ENCODE data around the gene CST11. TPM values are rescaled to one million over a fixed set of nuclear protein-coding genes. Genes with fewer than 3 reads are reported as not detected.

The CST11 gene
- total RNA-seq, 2 experiments from 2014 or later, result not detected

GRCh38 chr20:23455639-23456038 is 3.0 kb upstream of the CST11 start:
- ChIA-PET CTCF (no interaction called here), POLR2A (no interaction called here)

GRCh38 chr20:23454816-23455215 is 2.1 kb upstream of the CST11 start:
- ChIA-PET CTCF (no interaction called here), POLR2A (no interaction called here)

GRCh38 chr20:23453549-23454543 is 1.2 kb upstream of the CST11 start:
- POLR2A ChIA-PET, result no interaction called here
- CTCF ChIA-PET, result interaction anchor here (0.9 kb wide), 1 partner anchor 10 kb away, joined by 3 read pairs; no protein-coding TSS in a partner anchor

GRCh38 chr20:23451956-23452487 is 654 bp downstream of the CST11 start:
- POLR2A ChIA-PET, result no interaction called here
- CTCF ChIA-PET, result interaction anchor here (1.6 kb wide), 1 partner anchor 10 kb away, joined by 3 read pairs; no protein-coding TSS in a partner anchor

GRCh38 chr20:23450877-23451276 is 1.8 kb downstream of the CST11 start:
- POLR2A ChIA-PET, result no interaction called here
- CTCF ChIA-PET, result interaction anchor here (1.6 kb wide), 1 partner anchor 9 kb away, joined by 3 read pairs; no protein-coding TSS in a partner anchor

- ChIA-PET POLR2A (no interaction called here), CTCF (no interaction called here)
Measured at GRCh38 chr20:23449421-23449820, 3.3 kb downstream of the CST11 start.

GRCh38 chr20:23448167-23448566 is 4.5 kb downstream of the CST11 start:
- ChIA-PET CTCF (no interaction called here), POLR2A (no interaction called here)

- POLR2A ChIA-PET, result no interaction called here
- CTCF ChIA-PET, result interaction anchor here (0.6 to 1.3 kb wide), 3 partner anchors 10 to 80 kb away, joined by 3 read pairs; no protein-coding TSS in a partner anchor
Measured at GRCh38 chr20:23446505-23446904, 6.2 kb downstream of the CST11 start.

GRCh38 chr20:23445596-23446217 is 7.0 kb downstream of the CST11 start:
- CTCF ChIA-PET, result interaction anchor here (1.0 to 1.3 kb wide), 2 partner anchors 81 to 108 kb away, joined by 3 read pairs; no protein-coding TSS in a partner anchor

GRCh38 chr20:23444859-23445258 is 7.8 kb downstream of the CST11 start:
- CTCF ChIA-PET, result interaction anchor here (0.7 to 5.0 kb wide), 3 partner anchors 29 to 162 kb away, joined by 3 to 25 read pairs (median 3); partner anchors contain the start of gene CST9
- POLR2A ChIA-PET, result interaction anchor here (0.5 kb wide), 1 partner anchor 13 kb away, joined by 3 read pairs; no protein-coding TSS in a partner anchor

More at GRCh38 chr20:23445596-23446217, 7.0 kb downstream of the CST11 start:
- POLR2A ChIA-PET, result no interaction called here

GRCh38 chr20:23442436-23442835 is 10.2 kb downstream of the CST11 start:
- ChIA-PET CTCF (interaction anchor here (0.6 to 5.0 kb wide), 8 partner anchors 9 to 191 kb away, joined by 3 to 25 read pairs (median 3); partner anchors contain the start of gene CST9), POLR2A (no interaction called here)

GRCh38 chr20:23441850-23442313 is 10.8 kb downstream of the CST11 start:
- CTCF ChIA-PET, result interaction anchor here (0.6 to 5.0 kb wide), 8 partner anchors 9 to 192 kb away, joined by 3 to 25 read pairs (median 3); partner anchors contain the start of gene CST9
- POLR2A ChIA-PET, result no interaction called here

GRCh38 chr20:23440004-23440403 is 12.7 kb downstream of the CST11 start:
- POLR2A ChIA-PET, result no interaction called here
- CTCF ChIA-PET, result interaction anchor here (0.7 kb wide), 1 partner anchor 902 kb away, joined by 3 read pairs; no protein-coding TSS in a partner anchor

GRCh38 chr20:23438661-23439060 is 14.0 kb downstream of the CST11 start:
- CTCF ChIA-PET, result no interaction called here

GRCh38 chr20:23437126-23437899 is 15.4 kb downstream of the CST11 start:
- POLR2A ChIA-PET, result interaction anchor here (0.6 to 0.7 kb wide), 3 partner anchors 22 to 88 kb away, joined by 3 to 7 read pairs (median 4); no protein-coding TSS in a partner anchor

More at GRCh38 chr20:23438661-23439060, 14.0 kb downstream of the CST11 start:
- POLR2A ChIA-PET, result no interaction called here

GRCh38 chr20:23436681-23437080 is 16.0 kb downstream of the CST11 start:
- ChIA-PET POLR2A (interaction anchor here (0.6 to 0.7 kb wide), 3 partner anchors 23 to 89 kb away, joined by 3 to 7 read pairs (median 4); no protein-coding TSS in a partner anchor), CTCF (no interaction called here)

More at GRCh38 chr20:23437126-23437899, 15.4 kb downstream of the CST11 start:
- CTCF ChIA-PET, result no interaction called here

- POLR2A ChIA-PET, result interaction anchor here (0.6 kb wide), 1 partner anchor 393 kb away, joined by 3 read pairs; no protein-coding TSS in a partner anchor
- CTCF ChIA-PET, result interaction anchor here (0.6 kb wide), 1 partner anchor 11 kb away, joined by 3 read pairs; no protein-coding TSS in a partner anchor
Measured at GRCh38 chr20:23435626-23436539, 16.8 kb downstream of the CST11 start.

Measured in activated CD8-positive, alpha-beta memory T cell treated with anti-CD3 and anti-CD28 coated beads for 36 hours (primary cell).